Endothelial cell of umbilical vein (primary cell): ENCODE data around the gene LST1. TPM values are rescaled to one million over a fixed set of nuclear protein-coding genes. Genes with fewer than 3 reads are reported as not detected.

Experiments
- BruUV-seq: library from RNA; stranded (reverse); fragments of 400-500 nt; replicated peaks from 2 replicates; lab custom pipeline; 2021; lab: Mats Ljungman, UMichigan
- CTCF ChIA-PET: fragments of 300-600, 350-600 bp; sonication (Branson Sonifier 250); formaldehyde crosslinking; loops from one replicate; lab custom pipeline; 2021; ENCODE audit warnings: antibody characterized with exemption, inconsistent platforms; lab: Charles Lee
- POLR2A ChIA-PET: fragments of 300-600, 350-600 bp; sonication (Branson Sonifier 250); formaldehyde crosslinking; loops from one replicate; lab custom pipeline; 2021; ENCODE audit warnings: antibody characterized with exemption, inconsistent platforms; lab: Charles Lee
- DNase-seq: peaks from one replicate; pipeline ENCODE4 v3.0.0-alpha.2; 2011; ENCODE audit warnings: low read depth, low spot score
- FAIRE-seq: peaks from 2 replicates; lab custom pipeline; 2011; peaks lifted over from hg19 to GRCh38; lab: Jason Lieb, UNC
- H2AFZ ChIP-seq: 2 replicates; pipeline ENCODE4 v1.6.0; 2012; ENCODE audit warnings: low read depth, low read length, control low read depth, inconsistent platforms
- H3K27ac ChIP-seq: 2 replicates; pipeline ENCODE4 v1.5.1; 2011; ENCODE audit warnings: low read depth, mild to moderate bottlenecking, control low read depth, low read length, moderate library complexity; ENCODE audit not compliant: insufficient read depth
- H3K27me3 ChIP-seq, 2 experiments: 2 replicates each; pipeline versions ENCODE4 v1.6.0 to v1.6.1; 2011; ENCODE audit warnings: low read length in 2 of 2, mixed read lengths in 1 of 2; ENCODE audit not compliant: control insufficient read depth in 2 of 2, insufficient read depth in 2 of 2
- H3K36me3 ChIP-seq, 2 experiments: 2 replicates in 1 of 2; 3 replicates in 1 of 2; pipeline ENCODE4 v1.5.1; 2011; ENCODE audit warnings: low read length in 2 of 2, mild to moderate bottlenecking in 1 of 2, moderate library complexity in 1 of 2; ENCODE audit not compliant: control insufficient read depth in 2 of 2, insufficient read depth in 2 of 2; ENCODE audit errors: extremely low read depth in 1 of 2
- H3K4me1 ChIP-seq: 3 replicates; pipeline ENCODE4 v1.5.1; 2011; ENCODE audit warnings: mild to moderate bottlenecking, low read length; ENCODE audit not compliant: control insufficient read depth, insufficient read depth; ENCODE audit errors: extremely low read depth
- H3K4me2 ChIP-seq: 2 replicates; pipeline ENCODE4 v1.6.1; 2011; ENCODE audit warnings: low read length, control low read depth, mixed read lengths; ENCODE audit not compliant: insufficient read depth
- H3K4me3 ChIP-seq, 3 experiments: fragments of 200-600 bp in 1 of 3; sonication (generic), shearing (Covaris generic) in 1 of 3; replicated peaks in 1 of 3; 2 replicates each; pipeline ENCODE4 v1.5.1; 2011 to 2016; ENCODE audit warnings: control low read depth in 3 of 3, low read length in 3 of 3, mild to moderate bottlenecking in 2 of 3, inconsistent platforms in 1 of 3, low read depth in 1 of 3, moderate library complexity in 1 of 3; ENCODE audit not compliant: insufficient read depth in 1 of 3
- H3K79me2 ChIP-seq: 2 replicates; pipeline ENCODE4 v1.6.0; 2012; ENCODE audit warnings: low read length, inconsistent platforms; ENCODE audit not compliant: control insufficient read depth, insufficient read depth
- H3K9ac ChIP-seq: replicated peaks from 2 replicates; pipeline ENCODE3; 2011; ENCODE audit warnings: low read length, control low read depth; ENCODE audit not compliant: insufficient read depth; ENCODE audit errors: extremely low read depth
- H3K9me1 ChIP-seq: replicated peaks from 3 replicates; pipeline ENCODE4 v1.6.0; 2011; ENCODE audit warnings: mild to moderate bottlenecking, low read length; ENCODE audit not compliant: control insufficient read depth, insufficient read depth; ENCODE audit errors: extremely low read depth
- H3K9me3 ChIP-seq: replicated peaks from 2 replicates; pipeline ENCODE4 v1.5.1; 2012; ENCODE audit warnings: low read length, inconsistent platforms; ENCODE audit not compliant: control insufficient read depth, insufficient read depth
- H4K20me1 ChIP-seq: replicated peaks from 2 replicates; pipeline ENCODE3; 2011; ENCODE audit warnings: mild to moderate bottlenecking, low read length; ENCODE audit not compliant: control insufficient read depth, insufficient read depth; ENCODE audit errors: extremely low read depth
- CTCF ChIP-seq, 2 donors: IDR thresholded peaks; 1 replicate in 1 of 2; 2 replicates in 1 of 2; pipeline ENCODE4 v1.5.1; 2011; ENCODE audit warnings: low read length in 2 of 2, mild to moderate bottlenecking in 2 of 2, moderate library complexity in 2 of 2, control low read depth in 1 of 2, inconsistent platforms in 1 of 2, low read depth in 1 of 2; ENCODE audit not compliant: insufficient read depth in 1 of 2; ENCODE audit errors: extremely low read depth in 1 of 2
- EZH2 ChIP-seq: IDR thresholded peaks from 2 replicates; pipeline ENCODE4 v1.6.1; 2012; ENCODE audit warnings: borderline replicate concordance, low read depth, mild to moderate bottlenecking, moderate library complexity, low read length, inconsistent platforms; ENCODE audit not compliant: severe bottlenecking
- FOS ChIP-seq: IDR thresholded peaks from 2 replicates; pipeline ENCODE4 v1.6.1; 2011; ENCODE audit warnings: mild to moderate bottlenecking, low read length, moderate library complexity, borderline replicate concordance; ENCODE audit not compliant: insufficient read depth
- GATA2 ChIP-seq: IDR thresholded peaks from 2 replicates; pipeline ENCODE4 v1.7.0; 2011; ENCODE audit warnings: low read depth, mild to moderate bottlenecking, moderate library complexity, mixed read lengths, low read length; ENCODE audit not compliant: insufficient read length, insufficient read depth
- JUN ChIP-seq: IDR thresholded peaks from 2 replicates; pipeline ENCODE4 v1.6.1; 2011; ENCODE audit warnings: borderline replicate concordance, low read depth; ENCODE audit not compliant: insufficient read length, insufficient read depth
- MAX ChIP-seq: IDR thresholded peaks from 2 replicates; pipeline ENCODE4 v1.6.1; 2011; ENCODE audit not compliant: insufficient read depth, insufficient read length
- MYC ChIP-seq: IDR thresholded peaks from one replicate; pipeline ENCODE4 v1.6.1; 2011; ENCODE audit warnings: mild to moderate bottlenecking, low read depth, low read length
- POLR2A ChIP-seq: IDR thresholded peaks from 2 replicates; pipeline ENCODE4 v1.6.1; 2012; ENCODE audit warnings: low read depth, mild to moderate bottlenecking, control low read depth, low read length
- POLR2AphosphoS5 ChIP-seq: IDR thresholded peaks from 2 replicates; pipeline ENCODE4 v1.6.1; 2012; ENCODE audit warnings: low read depth, mild to moderate bottlenecking, control low read depth, low read length, moderate library complexity; ENCODE audit not compliant: insufficient read depth
- dilution Hi-C: fragments of 300-500 bp; cut with MboI; formaldehyde crosslinking; loops from one replicate; pipeline ENCODE4 v1.15.0; 2019; ENCODE audit warnings: low sequenced_read_pairs; ENCODE audit not compliant: extremely low pct_ligation_motif_present
- intact Hi-C: fragments of 100-400 bp; cut with micrococcal nuclease; formaldehyde crosslinking; loops from one replicate; pipeline ENCODE4 v1.10.0; 2022
- polyA plus RNA-seq, 4 experiments: library from polyadenylated mRNA; depleted of rRNA in 3 of 4; stranded (reverse) in 3 of 4; unstranded in 1 of 4; fragments of >200 nt; gene quantifications; 2 replicates each; pipeline versions ENCODE4 v1.2.1 to v1.2.3, GENCODE V29; 2011 to 2012; ENCODE audit warnings: missing spikeins in 1 of 4
- total RNA-seq: library from RNA; stranded (reverse); gene quantifications from 2 replicates; pipeline ENCODE4 v1.2.3, GENCODE V29; 2021

Gene LST1
- total and polyA plus RNA-seq, 2 donors (not counting 3 experiments of a cell fraction or from before 2014, with no cell fraction given): 1.00 to 1.8 TPM

- Histone ChIP-seq H4K20me1 (no peaks in the 10 kb centered on the region), H3K79me2 (peaks cover 7% of the 10 kb centered on the region), H3K4me3 (no peak overlapping the region), H3K9me1 (no peaks in the 10 kb centered on the region), H3K4me2 (no peak overlapping the region), H3K9me3 (no peaks in the 10 kb centered on the region), H3K9ac (no peak overlapping the region), H3K4me1 (peaks cover 44% of the 10 kb centered on the region), H3K27me3 (no peaks in the 10 kb centered on the region), H3K27ac (no peak overlapping the region), H2AFZ (no peak overlapping the region), H3K36me3 (peaks cover 2 to 10% of the 10 kb centered on the region in 2 experiments)
- no peak for TF ChIP-seq MYC
- TF ChIP-seq JUN: no peak
- TF ChIP-seq EZH2: no peak
- TF ChIP-seq MAX: no peak
- no peak for TF ChIP-seq CTCF (IDR thresholded peaks at IDR 0.05; ENCODE audit: extremely low read depth in 1 of 2, insufficient read depth in 1 of 2, low read depth in 1 of 2, low read length in 2 of 2)
- TF ChIP-seq GATA2: no peak
- TF ChIP-seq POLR2A: no peak
- TF ChIP-seq FOS: no peak
- no peak for TF ChIP-seq POLR2AphosphoS5
- BruUV-seq: no TSS peak
- CTCF ChIA-PET: interaction anchor here (1.4 to 31.0 kb wide), 2 partner anchors 10 to 32 kb away, joined by 7 to 1517 read pairs; partner anchors contain the start of genes ATP6V1G2, LST1, LTB and NCR3
- dilution Hi-C loops (no loop called here), intact Hi-C loops (no loop called here)
- no peak for DNase-seq
- FAIRE-seq: no peak
- POLR2A ChIA-PET: no interaction called here
These were observed 29.8 kb upstream of the LST1 start for GRCh38 chr6:31556307-31556706.
